Measurements from ENCODE around the gene HOXA5.

HOXA5 gene

DNA sequence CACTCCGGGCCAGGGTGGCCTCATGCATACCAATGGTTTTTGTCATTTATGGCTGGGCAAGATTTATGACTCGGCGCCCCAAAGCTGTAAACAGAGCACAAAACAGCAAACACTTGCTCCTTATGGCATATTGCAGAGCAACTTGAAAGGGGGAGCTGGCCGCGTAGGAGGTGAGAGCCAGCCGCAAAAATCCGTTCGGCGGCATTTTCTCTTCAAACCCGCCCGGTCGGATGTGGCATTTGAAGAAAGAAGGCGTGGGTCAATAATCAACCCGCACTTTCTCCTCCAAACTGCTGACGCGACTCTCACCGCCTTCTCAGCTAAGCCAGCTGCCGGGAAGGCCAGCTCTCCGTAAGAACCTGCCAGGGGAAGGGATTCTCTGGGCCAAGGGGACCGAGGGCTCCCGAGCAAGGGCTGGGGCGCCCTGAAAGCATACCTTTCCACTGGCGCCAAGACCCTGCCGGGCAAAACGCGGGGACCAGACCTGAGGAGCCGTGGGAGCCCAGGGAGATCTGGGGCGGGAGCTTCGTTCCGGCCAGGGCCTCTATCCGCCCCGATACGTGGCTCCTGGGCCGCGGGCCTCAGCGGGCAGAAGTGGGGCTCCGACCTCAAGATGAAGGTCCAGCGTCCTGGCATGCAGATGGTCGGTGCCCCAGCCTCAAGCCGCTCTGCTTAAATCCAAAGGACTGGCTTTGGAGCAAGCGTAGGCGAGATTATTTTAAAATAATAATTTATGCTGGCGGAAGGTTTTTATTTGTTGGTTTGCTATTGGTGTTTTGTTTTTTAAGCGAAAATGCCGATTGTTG is 28.1 kb downstream of the HOXA5 start (continued):
- TF ChIP-seq RARB (CRISPR knock-in tag; IDR thresholded peaks at IDR 0.05) (no peak), TOX (CRISPR knock-in tag; IDR thresholded peaks at IDR 0.05; ENCODE audit: borderline replicate concordance) (no peak), ZNF565 (CRISPR knock-in tag; conservative IDR thresholded peaks at IDR 0.05; ENCODE audit: low read depth) (no peak), ISL1 (CRISPR knock-in tag; IDR thresholded peaks at IDR 0.05) (no peak), SNAI2 (CRISPR knock-in tag; IDR thresholded peaks at IDR 0.05) (no peak), ZNF8 (CRISPR knock-in tag; IDR thresholded peaks at IDR 0.05) (no peak), PATZ1 (CRISPR knock-in tag; IDR thresholded peaks at IDR 0.05; ENCODE audit: borderline replicate concordance) (no peak), BACH2 (CRISPR knock-in tag; IDR thresholded peaks at IDR 0.05; ENCODE audit: borderline replicate concordance) (no peak), ZNF70 (CRISPR knock-in tag; IDR thresholded peaks at IDR 0.05) (no peak), PPARA (CRISPR knock-in tag; IDR thresholded peaks at IDR 0.05; ENCODE audit: borderline replicate concordance) (no peak)
- TF ChIP-seq, protein P1, sequence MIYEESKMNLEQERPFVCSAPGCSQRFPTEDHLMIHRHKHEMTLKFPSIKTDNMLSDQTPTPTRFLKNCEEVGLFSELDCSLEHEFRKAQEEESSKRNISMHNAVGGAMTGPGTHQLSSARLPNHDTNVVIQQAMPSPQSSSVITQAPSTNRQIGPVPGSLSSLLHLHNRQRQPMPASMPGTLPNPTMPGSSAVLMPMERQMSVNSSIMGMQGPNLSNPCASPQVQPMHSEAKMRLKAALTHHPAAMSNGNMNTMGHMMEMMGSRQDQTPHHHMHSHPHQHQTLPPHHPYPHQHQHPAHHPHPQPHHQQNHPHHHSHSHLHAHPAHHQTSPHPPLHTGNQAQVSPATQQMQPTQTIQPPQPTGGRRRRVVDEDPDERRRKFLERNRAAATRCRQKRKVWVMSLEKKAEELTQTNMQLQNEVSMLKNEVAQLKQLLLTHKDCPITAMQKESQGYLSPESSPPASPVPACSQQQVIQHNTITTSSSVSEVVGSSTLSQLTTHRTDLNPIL (CRISPR knock-in tag; IDR thresholded peaks at IDR 0.05; ENCODE audit: low read depth): no peak
- TF ChIP-seq, protein P2, sequence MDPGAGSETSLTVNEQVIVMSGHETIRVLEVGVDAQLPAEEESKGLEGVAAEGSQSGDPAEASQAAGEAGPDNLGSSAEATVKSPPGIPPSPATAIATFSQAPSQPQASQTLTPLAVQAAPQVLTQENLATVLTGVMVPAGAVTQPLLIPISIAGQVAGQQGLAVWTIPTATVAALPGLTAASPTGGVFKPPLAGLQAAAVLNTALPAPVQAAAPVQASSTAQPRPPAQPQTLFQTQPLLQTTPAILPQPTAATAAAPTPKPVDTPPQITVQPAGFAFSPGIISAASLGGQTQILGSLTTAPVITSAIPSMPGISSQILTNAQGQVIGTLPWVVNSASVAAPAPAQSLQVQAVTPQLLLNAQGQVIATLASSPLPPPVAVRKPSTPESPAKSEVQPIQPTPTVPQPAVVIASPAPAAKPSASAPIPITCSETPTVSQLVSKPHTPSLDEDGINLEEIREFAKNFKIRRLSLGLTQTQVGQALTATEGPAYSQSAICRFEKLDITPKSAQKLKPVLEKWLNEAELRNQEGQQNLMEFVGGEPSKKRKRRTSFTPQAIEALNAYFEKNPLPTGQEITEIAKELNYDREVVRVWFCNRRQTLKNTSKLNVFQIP (CRISPR knock-in tag; IDR thresholded peaks at IDR 0.05; ENCODE audit: borderline replicate concordance, low read depth): no peak

- no peak for ATAC-seq
- TF ChIP-seq ZFP3 (CRISPR knock-in tag; IDR thresholded peaks at IDR 0.05) (no peak), CSDC2 (CRISPR knock-in tag; IDR thresholded peaks at IDR 0.05) (no peak), GLIS3 (CRISPR knock-in tag; IDR thresholded peaks at IDR 0.05) (no peak), ZFP30 (CRISPR knock-in tag; IDR thresholded peaks at IDR 0.05) (no peak), ZNF70 (CRISPR knock-in tag; IDR thresholded peaks at IDR 0.05) (no peak), BACH2 (CRISPR knock-in tag; IDR thresholded peaks at IDR 0.05; ENCODE audit: borderline replicate concordance) (no peak), TSHZ2 (CRISPR knock-in tag; IDR thresholded peaks at IDR 0.05) (no peak), TOX (CRISPR knock-in tag; IDR thresholded peaks at IDR 0.05; ENCODE audit: borderline replicate concordance) (no peak), PPARA (CRISPR knock-in tag; IDR thresholded peaks at IDR 0.05; ENCODE audit: borderline replicate concordance) (no peak), ZNF565 (CRISPR knock-in tag; conservative IDR thresholded peaks at IDR 0.05; ENCODE audit: low read depth) (no peak), ZC3H10 (CRISPR knock-in tag; IDR thresholded peaks at IDR 0.05) (no peak), ARNTL (CRISPR knock-in tag; IDR thresholded peaks at IDR 0.05; ENCODE audit: borderline replicate concordance, low read depth) (no peak), OSR1 (CRISPR knock-in tag; IDR thresholded peaks at IDR 0.05) (no peak), SNAI2 (CRISPR knock-in tag; IDR thresholded peaks at IDR 0.05) (no peak), PATZ1 (CRISPR knock-in tag; IDR thresholded peaks at IDR 0.05; ENCODE audit: borderline replicate concordance) (no peak), RARB (CRISPR knock-in tag; IDR thresholded peaks at IDR 0.05) (no peak)
- TF ChIP-seq, protein P1 (CRISPR knock-in tag; IDR thresholded peaks at IDR 0.05; ENCODE audit: low read depth): no peak
Measured at GRCh38 chr7:27114881-27115220, 28.6 kb downstream of the HOXA5 start.
